HEK293 (cell line): ENCODE measurements around the gene NFIB.

Experiments used
- CTCF ChIA-PET: fragments of 350-600 bp; formaldehyde crosslinking; extraction: SDS; loops from one replicate; lab custom pipeline; 2021; ENCODE audit warnings: antibody characterized with exemption; lab: Yijun Ruan, JAX
- POLR2A ChIA-PET: fragments of 300-600 bp; formaldehyde crosslinking; extraction: SDS; loops from one replicate; lab custom pipeline; 2020; ENCODE audit warnings: antibody characterized with exemption, inconsistent platforms; lab: Yijun Ruan, JAX
- H3K27ac ChIP-seq: fragments of 200-500 bp; sonication (Bioruptor generic); 2 replicates; pipeline ENCODE4 v1.5.1; 2014; ENCODE audit warnings: low read depth, low read length, control low read depth, inconsistent platforms; ENCODE audit errors: extremely low read depth
- H3K36me3 ChIP-seq, 2 experiments: fragments of 200-500 bp in 1 of 2; sonication (Bioruptor generic) in 1 of 2; 1 replicate in 1 of 2; 2 replicates in 1 of 2; pipeline ENCODE4 v1.5.1; 2014 to 2017; ENCODE audit warnings: inconsistent platforms in 2 of 2, low read length in 2 of 2; ENCODE audit not compliant: control insufficient read depth in 2 of 2, insufficient read depth in 1 of 2
- H3K4me1 ChIP-seq: fragments of 200-500 bp; sonication (Bioruptor generic); 2 replicates; pipeline ENCODE4 v1.5.1; 2014; ENCODE audit warnings: mild to moderate bottlenecking, low read length, inconsistent platforms; ENCODE audit not compliant: control insufficient read depth, insufficient read depth
- H3K4me3 ChIP-seq: 2 replicates; pipeline ENCODE4 v1.5.1; 2011; ENCODE audit warnings: low read depth, mild to moderate bottlenecking, control low read depth, low read length, moderate library complexity
- H3K9me3 ChIP-seq: fragments of 200-500 bp; sonication (Bioruptor generic); 2 replicates; pipeline ENCODE4 v1.5.1; 2014; ENCODE audit warnings: low read depth, low read length, inconsistent platforms; ENCODE audit not compliant: control insufficient read depth, insufficient read depth
- EGR2 ChIP-seq: fragments of 450-650 bp; formaldehyde crosslinking; IDR thresholded peaks from 2 replicates; pipeline ENCODE4 v1.5.1; 2016; ENCODE audit warnings: low read depth, missing biosample characterization, missing genetic modification characterization
- GFI1B ChIP-seq: fragments of 450-650 bp; formaldehyde crosslinking; IDR thresholded peaks from 2 replicates; pipeline ENCODE4 v1.5.1; 2016; ENCODE audit warnings: missing biosample characterization, missing genetic modification characterization
- IKZF3 ChIP-seq: fragments of 450-650 bp; IDR thresholded peaks from 2 replicates; pipeline ENCODE4 v1.5.0; 2018; ENCODE audit warnings: missing biosample characterization, mild to moderate bottlenecking, missing genetic modification characterization, moderate library complexity
- KLF10 ChIP-seq: fragments of 450-650 bp; IDR thresholded peaks from 2 replicates; pipeline ENCODE4 v1.5.1; 2018; ENCODE audit warnings: missing biosample characterization, mild to moderate bottlenecking, missing genetic modification characterization
- KLF7 ChIP-seq: fragments of 450-650 bp; formaldehyde crosslinking; IDR thresholded peaks from 2 replicates; pipeline ENCODE4 v1.5.1; 2016; ENCODE audit warnings: missing biosample characterization, missing genetic modification characterization, borderline replicate concordance
- KLF8 ChIP-seq: fragments of 450-650 bp; formaldehyde crosslinking; IDR thresholded peaks from 2 replicates; pipeline ENCODE4 v1.5.1; 2016; ENCODE audit warnings: missing biosample characterization, missing genetic modification characterization
- MYNN ChIP-seq: fragments of 450-650 bp; formaldehyde crosslinking; IDR thresholded peaks from 2 replicates; pipeline ENCODE4 v1.5.1; 2016; ENCODE audit warnings: missing biosample characterization, missing genetic modification characterization, borderline replicate concordance
- PRDM6 ChIP-seq: fragments of 450-650 bp; formaldehyde crosslinking; IDR thresholded peaks from 2 replicates; pipeline ENCODE4 v1.5.1; 2017; ENCODE audit warnings: missing biosample characterization, missing genetic modification characterization
- WT1 ChIP-seq: fragments of 450-650 bp; formaldehyde crosslinking; IDR thresholded peaks from 2 replicates; pipeline ENCODE4 v1.5.1; 2016; ENCODE audit warnings: missing biosample characterization, missing genetic modification characterization
- YY1 ChIP-seq: fragments of 450-650 bp; formaldehyde crosslinking; IDR thresholded peaks from 2 replicates; pipeline ENCODE4 v1.5.1; 2018; ENCODE audit warnings: missing biosample characterization, missing genetic modification characterization
- ZBTB10 ChIP-seq: fragments of 450-650 bp; formaldehyde crosslinking; IDR thresholded peaks from 2 replicates; pipeline ENCODE4 v1.5.1; 2016; ENCODE audit warnings: missing biosample characterization, missing genetic modification characterization
- ZBTB11 ChIP-seq: fragments of 450-650 bp; formaldehyde crosslinking; conservative IDR thresholded peaks from 2 replicates; pipeline ENCODE4 v1.5.1; 2016; ENCODE audit warnings: low read depth, missing biosample characterization, missing genetic modification characterization
- ZBTB26 ChIP-seq: fragments of 450-650 bp; formaldehyde crosslinking; optimal IDR thresholded peaks from 2 replicates; pipeline ENCODE3; 2016; ENCODE audit warnings: missing biosample characterization, mild to moderate bottlenecking, missing genetic modification characterization
- ZNF223 ChIP-seq: fragments of 450-650 bp; formaldehyde crosslinking; IDR thresholded peaks from 2 replicates; pipeline ENCODE4 v1.5.1; 2016; ENCODE audit warnings: missing biosample characterization, missing genetic modification characterization
- ZNF311 ChIP-seq: fragments of 450-650 bp; formaldehyde crosslinking; IDR thresholded peaks from 2 replicates; pipeline ENCODE4 v1.5.1; 2017; ENCODE audit warnings: missing biosample characterization, missing genetic modification characterization, borderline replicate concordance
- ZNF335 ChIP-seq: fragments of 450-650 bp; formaldehyde crosslinking; conservative IDR thresholded peaks from 2 replicates; pipeline ENCODE4 v1.5.1; 2016; ENCODE audit warnings: missing biosample characterization, missing genetic modification characterization
- ZNF350 ChIP-seq: fragments of 450-650 bp; formaldehyde crosslinking; IDR thresholded peaks from 2 replicates; pipeline ENCODE4 v1.5.0; 2017; ENCODE audit warnings: missing biosample characterization, mild to moderate bottlenecking, missing genetic modification characterization
- ZNF354C ChIP-seq: fragments of 450-650 bp; formaldehyde crosslinking; IDR thresholded peaks from 2 replicates; pipeline ENCODE4 v1.5.1; 2016; ENCODE audit warnings: missing biosample characterization, missing genetic modification characterization, low read depth, borderline replicate concordance
- ZNF423 ChIP-seq: fragments of 450-650 bp; formaldehyde crosslinking; IDR thresholded peaks from 2 replicates; pipeline ENCODE4 v1.5.1; 2016; ENCODE audit warnings: missing biosample characterization, missing genetic modification characterization
- ZNF521 ChIP-seq: fragments of 450-650 bp; formaldehyde crosslinking; IDR thresholded peaks from 2 replicates; pipeline ENCODE4 v1.5.1; 2017; ENCODE audit warnings: missing biosample characterization, mild to moderate bottlenecking, missing genetic modification characterization
- ZNF561 ChIP-seq: fragments of 450-650 bp; IDR thresholded peaks from 2 replicates; pipeline ENCODE4 v1.5.1; 2018; ENCODE audit warnings: missing biosample characterization, missing genetic modification characterization, borderline replicate concordance
- ZNF596 ChIP-seq: fragments of 450-650 bp; IDR thresholded peaks from 2 replicates; pipeline ENCODE4 v1.5.0; 2018; ENCODE audit warnings: missing biosample characterization, mild to moderate bottlenecking, missing genetic modification characterization, moderate library complexity
- ZNF624 ChIP-seq: fragments of 450-650 bp; formaldehyde crosslinking; IDR thresholded peaks from 2 replicates; pipeline ENCODE4 v1.5.1; 2017; ENCODE audit warnings: missing biosample characterization, missing genetic modification characterization
- ZNF626 ChIP-seq: fragments of 450-650 bp; sonication (Bioruptor Pico); formaldehyde crosslinking; IDR thresholded peaks from 2 replicates; pipeline ENCODE4 v1.5.1; 2018; ENCODE audit warnings: missing biosample characterization, missing genetic modification characterization, inconsistent platforms
- ZNF629 ChIP-seq: fragments of 450-650 bp; formaldehyde crosslinking; IDR thresholded peaks from 2 replicates; pipeline ENCODE4 v1.5.1; 2017; ENCODE audit warnings: missing biosample characterization, missing genetic modification characterization
- ZNF837 ChIP-seq: fragments of 450-650 bp; formaldehyde crosslinking; IDR thresholded peaks from 2 replicates; pipeline ENCODE4 v1.5.1; 2016; ENCODE audit warnings: missing biosample characterization, missing genetic modification characterization
- ZSCAN30 ChIP-seq: fragments of 450-650 bp; IDR thresholded peaks from 2 replicates; pipeline ENCODE4 v1.5.1; 2018; ENCODE audit warnings: missing biosample characterization, mild to moderate bottlenecking, missing genetic modification characterization, moderate library complexity

NFIB gene

GRCh38 chr9:14314929-14315874, 1.3 kb upstream of the NFIB start (continued):
- TF ChIP-seq GFI1B (tag by site-specific recombination) (no peak), PRDM6 (tag by site-specific recombination) (no peak), KLF7 (tag by site-specific recombination) (peak; percentile 30; the same call in 1 of the 2 replicates), ZNF596 (tag by site-specific recombination) (peak; percentile 91), YY1 (tag by site-specific recombination) (no peak), ZBTB11 (tag by site-specific recombination) (no peak; the same call in 1 of the 2 replicates), ZNF350 (tag by site-specific recombination) (no peak), ZNF223 (tag by site-specific recombination) (no peak), WT1 (tag by site-specific recombination) (0 out of 2 replicates have a peak, but pooled peaks have one; percentile 2), ZNF423 (0 out of 2 replicates have a peak, but pooled peaks have one; percentile 37), MYNN (tag by site-specific recombination) (no peak), ZNF837 (tag by site-specific recombination) (no peak), ZNF561 (tag by site-specific recombination) (peak; percentile 27; the same call in 1 of the 2 replicates), ZSCAN30 (tag by site-specific recombination) (peak; percentile 15; the same call in 1 of the 2 replicates)

GRCh38 chr9:14314424-14314928, 535 bp upstream of the NFIB start:
- H3K4me3 ChIP-seq, result peak overlapping the region; percentile 98
- no peaks in the 10 kb centered on the region for H3K36me3 ChIP-seq
- peak overlapping the region; percentile 100 for H3K27ac ChIP-seq
- peaks cover 25% of the 10 kb centered on the region for H3K4me1 ChIP-seq
- no peaks in the 10 kb centered on the region for H3K9me3 ChIP-seq
- ChIA-PET POLR2A (interaction anchor here (0.6 to 1.2 kb wide), 18 partner anchors 9 to 1133 kb away, joined by 3 to 12 read pairs (median 4); no protein-coding TSS in a partner anchor), CTCF (interaction anchor here (0.5 to 0.9 kb wide), 2 partner anchors 38 kb away, joined by 4 to 5 read pairs; no protein-coding TSS in a partner anchor)
- TF ChIP-seq ZNF311 (tag by site-specific recombination), result no peak
- no peak for TF ChIP-seq ZBTB26
- peak; percentile 61; the same call in 1 of the 2 replicates for TF ChIP-seq ZBTB10 (tag by site-specific recombination)
- no peak for TF ChIP-seq ZNF354C
- TF ChIP-seq ZNF629, result no peak
- TF ChIP-seq ZNF335 (tag by site-specific recombination), result peak; percentile 66
- peak; percentile 61 for TF ChIP-seq IKZF3 (tag by site-specific recombination)
- no peak for TF ChIP-seq ZNF624 (tag by site-specific recombination)
- TF ChIP-seq KLF8 (tag by site-specific recombination), result 0 out of 2 replicates have a peak, but pooled peaks have one; percentile 88
- no peak for TF ChIP-seq ZNF626
- TF ChIP-seq KLF10 (tag by site-specific recombination), result peak; percentile 74; the same call in 1 of the 2 replicates
- peak; percentile 61; the same call in 1 of the 2 replicates for TF ChIP-seq EGR2 (tag by site-specific recombination)
- TF ChIP-seq ZNF521 (tag by site-specific recombination), result no peak
